Epithelial cell of prostate (primary cell): ENCODE measurements around the gene NEUROG1.

ENCODE experiments used
- DNase-seq: peaks from one replicate; pipeline ENCODE4 v3.0.0-alpha.2; 2011; ENCODE audit warnings: low read depth, low spot score
- H3K27ac ChIP-seq: fragments of 450-650 bp; 2 replicates; pipeline ENCODE4 v1.5.1; 2017; ENCODE audit warnings: mild to moderate bottlenecking

The NEUROG1 gene

GRCh38 chr5:135565725-135566421 is 30.1 kb upstream of the NEUROG1 start:
- no peak overlapping the region for H3K27ac ChIP-seq
- DNase-seq: no peak

GRCh38 chr5:135565266-135565665 is 29.5 kb upstream of the NEUROG1 start:
- no peak overlapping the region for H3K27ac ChIP-seq
- DNase-seq: no peak

- no peak for DNase-seq
- no peak overlapping the region for H3K27ac ChIP-seq
Observed at GRCh38 chr5:135564331-135564730, 28.6 kb upstream of the NEUROG1 start.

GRCh38 chr5:135561266-135561665 is 25.5 kb upstream of the NEUROG1 start:
- no peak overlapping the region for H3K27ac ChIP-seq
- DNase-seq: no peak

- DNase-seq: no peak
Observed at GRCh38 chr5:135560858-135561257, 25.1 kb upstream of the NEUROG1 start.

GRCh38 chr5:135559354-135559753 is 23.6 kb upstream of the NEUROG1 start:
- DNase-seq: no peak
- H3K27ac ChIP-seq: no peak overlapping the region

More at GRCh38 chr5:135560858-135561257, 25.1 kb upstream of the NEUROG1 start:
- H3K27ac ChIP-seq: no peak overlapping the region

- no peak overlapping the region for H3K27ac ChIP-seq
- DNase-seq: no peak
Observed at GRCh38 chr5:135557076-135557838, 21.5 kb upstream of the NEUROG1 start.

GRCh38 chr5:135556620-135557019 is 20.9 kb upstream of the NEUROG1 start:
- H3K27ac ChIP-seq: no peak overlapping the region

GRCh38 chr5:135555530-135555929 is 19.8 kb upstream of the NEUROG1 start:
- H3K27ac ChIP-seq: no peak overlapping the region
- no peak for DNase-seq

More at GRCh38 chr5:135556620-135557019, 20.9 kb upstream of the NEUROG1 start:
- no peak for DNase-seq

- H3K27ac ChIP-seq: no peak overlapping the region
- DNase-seq: no peak
Observed at GRCh38 chr5:135553688-135554462, 18.1 kb upstream of the NEUROG1 start.

- no peak for DNase-seq
- no peak overlapping the region for H3K27ac ChIP-seq
Observed at GRCh38 chr5:135551593-135552447, 16.1 kb upstream of the NEUROG1 start.

GRCh38 chr5:135549413-135549812 is 13.6 kb upstream of the NEUROG1 start:
- no peak for DNase-seq
- H3K27ac ChIP-seq: no peak overlapping the region

- no peak overlapping the region for H3K27ac ChIP-seq
- no peak for DNase-seq
Observed at GRCh38 chr5:135547590-135548254, 12.0 kb upstream of the NEUROG1 start.

GRCh38 chr5:135546912-135547311 is 11.1 kb upstream of the NEUROG1 start:
- no peak for DNase-seq
- H3K27ac ChIP-seq: no peak overlapping the region

- no peak for DNase-seq
- no peak overlapping the region for H3K27ac ChIP-seq
Observed at GRCh38 chr5:135546101-135546500, 10.3 kb upstream of the NEUROG1 start.

- H3K27ac ChIP-seq: no peak overlapping the region
- no peak for DNase-seq
Observed at GRCh38 chr5:135545099-135545498, 9.3 kb upstream of the NEUROG1 start.

GRCh38 chr5:135543485-135544304 is 7.9 kb upstream of the NEUROG1 start:
- DNase-seq: no peak
- H3K27ac ChIP-seq: no peak overlapping the region

GRCh38 chr5:135543001-135543484 is 7.3 kb upstream of the NEUROG1 start:
- no peak overlapping the region for H3K27ac ChIP-seq
- DNase-seq: no peak
